ENCODE results near the gene CGB5. TPM values are rescaled to one million over a fixed set of nuclear protein-coding genes. Genes with fewer than 3 reads are reported as not detected.

CGB5 gene
- total and polyA plus RNA-seq, 9 of the 15 experiments (the other 6 are each of a cell fraction or from before 2014, with no cell fraction given): not detected

DNA sequence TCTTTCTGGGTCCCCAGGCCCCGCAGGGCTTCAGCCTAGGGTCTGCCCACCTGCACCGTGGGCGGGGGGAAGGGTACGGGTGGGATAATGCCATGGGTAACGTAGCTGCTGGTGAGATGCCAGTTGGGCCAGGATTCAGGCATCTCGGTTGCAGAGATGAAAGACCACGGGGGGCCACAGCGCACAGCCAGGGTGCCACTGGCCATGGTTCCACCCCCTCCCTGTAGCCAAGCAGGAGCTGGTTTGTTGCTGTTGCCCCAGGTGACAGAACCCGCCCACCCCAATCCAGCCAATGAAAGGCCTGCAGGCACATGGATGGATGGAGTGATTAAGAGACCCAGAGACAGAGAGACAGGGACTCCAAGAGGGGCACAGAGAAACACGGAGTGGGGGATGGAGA is 14.9 kb downstream of the CGB5 start:
- Histone ChIP-seq H4K20me1 (replicated peaks; ENCODE audit: control insufficient read depth, insufficient read depth, low read length) (peaks cover 4% of the 10 kb centered on the region; the same call in 1 of the 2 replicates), H3K9me3 (replicated peaks; ENCODE audit: control insufficient read depth, insufficient read depth, low read depth, low read length) (no peaks in the 10 kb centered on the region), H3K4me1 (replicated peaks in 1 of 2; ENCODE audit: control insufficient read depth in 2 of 2, insufficient read depth in 2 of 2, low read length in 2 of 2) (peaks cover 2 to 34% of the 10 kb centered on the region in 2 experiments; a peak in 3 of 5 replicates), H3K27me3 (ENCODE audit: control insufficient read depth in 2 of 2, insufficient read depth in 2 of 2, low read length in 2 of 2) (peaks cover 17 to 58% of the 10 kb centered on the region in 2 experiments; a peak in 3 of 5 replicates), H3K9ac (ENCODE audit: insufficient read depth in 1 of 2, low read depth in 2 of 2, low read length in 2 of 2) (no peak overlapping the region), H3K4me3 (no peak overlapping the region), H3K79me2 (ENCODE audit: control insufficient read depth, insufficient read depth, low read length) (no peaks in the 10 kb centered on the region), H3K9me1 (ENCODE audit: control insufficient read depth, insufficient read depth, low read length) (no peaks in the 10 kb centered on the region), H3K4me2 (ENCODE audit: insufficient read depth, low read length) (no peak overlapping the region), H2AFZ (ENCODE audit: low read depth, low read length) (no peak overlapping the region), H3K27ac (ENCODE audit: extremely low read depth, low read depth, low read length) (no peak overlapping the region), H3K36me3 (ENCODE audit: control insufficient read depth, insufficient read depth, low read length) (no peaks in the 10 kb centered on the region)
- intact Hi-C loops (cut with micrococcal nuclease) (no loop called here), in situ Hi-C loops (cut with MboI) (no loop called here)
- ChIA-PET POLR2A (no interaction called here), CTCF (ENCODE audit: low intra/inter-chr PET ratio) (no interaction called here)
- BruUV-seq (replicated peaks): no TSS peak
- ATAC-seq (peak; percentile 65), FAIRE-seq (no peak), DNase-seq (ENCODE audit: extremely low read depth in 1 of 4, low spot score in 3 of 4) (peak; percentile 51 to 73 (median 66))
- 9% methylated on average over 9 of the region's 10 CpGs for WGBS (ENCODE audit: insufficient coverage, low coverage, missing lambda C conversion rate)
- TF ChIP-seq, protein P1, sequence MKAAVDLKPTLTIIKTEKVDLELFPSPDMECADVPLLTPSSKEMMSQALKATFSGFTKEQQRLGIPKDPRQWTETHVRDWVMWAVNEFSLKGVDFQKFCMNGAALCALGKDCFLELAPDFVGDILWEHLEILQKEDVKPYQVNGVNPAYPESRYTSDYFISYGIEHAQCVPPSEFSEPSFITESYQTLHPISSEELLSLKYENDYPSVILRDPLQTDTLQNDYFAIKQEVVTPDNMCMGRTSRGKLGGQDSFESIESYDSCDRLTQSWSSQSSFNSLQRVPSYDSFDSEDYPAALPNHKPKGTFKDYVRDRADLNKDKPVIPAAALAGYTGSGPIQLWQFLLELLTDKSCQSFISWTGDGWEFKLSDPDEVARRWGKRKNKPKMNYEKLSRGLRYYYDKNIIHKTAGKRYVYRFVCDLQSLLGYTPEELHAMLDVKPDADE (conservative IDR thresholded peaks at IDR 0.05; ENCODE audit: control insufficient read depth, low read depth, low read length): no peak
- TF ChIP-seq, protein P2, sequence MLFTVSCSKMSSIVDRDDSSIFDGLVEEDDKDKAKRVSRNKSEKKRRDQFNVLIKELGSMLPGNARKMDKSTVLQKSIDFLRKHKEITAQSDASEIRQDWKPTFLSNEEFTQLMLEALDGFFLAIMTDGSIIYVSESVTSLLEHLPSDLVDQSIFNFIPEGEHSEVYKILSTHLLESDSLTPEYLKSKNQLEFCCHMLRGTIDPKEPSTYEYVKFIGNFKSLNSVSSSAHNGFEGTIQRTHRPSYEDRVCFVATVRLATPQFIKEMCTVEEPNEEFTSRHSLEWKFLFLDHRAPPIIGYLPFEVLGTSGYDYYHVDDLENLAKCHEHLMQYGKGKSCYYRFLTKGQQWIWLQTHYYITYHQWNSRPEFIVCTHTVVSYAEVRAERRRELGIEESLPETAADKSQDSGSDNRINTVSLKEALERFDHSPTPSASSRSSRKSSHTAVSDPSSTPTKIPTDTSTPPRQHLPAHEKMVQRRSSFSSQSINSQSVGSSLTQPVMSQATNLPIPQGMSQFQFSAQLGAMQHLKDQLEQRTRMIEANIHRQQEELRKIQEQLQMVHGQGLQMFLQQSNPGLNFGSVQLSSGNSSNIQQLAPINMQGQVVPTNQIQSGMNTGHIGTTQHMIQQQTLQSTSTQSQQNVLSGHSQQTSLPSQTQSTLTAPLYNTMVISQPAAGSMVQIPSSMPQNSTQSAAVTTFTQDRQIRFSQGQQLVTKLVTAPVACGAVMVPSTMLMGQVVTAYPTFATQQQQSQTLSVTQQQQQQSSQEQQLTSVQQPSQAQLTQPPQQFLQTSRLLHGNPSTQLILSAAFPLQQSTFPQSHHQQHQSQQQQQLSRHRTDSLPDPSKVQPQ (CRISPR knock-in tag; IDR thresholded peaks at IDR 0.05; ENCODE audit: borderline replicate concordance): no peak
- TF ChIP-seq, protein P3, sequence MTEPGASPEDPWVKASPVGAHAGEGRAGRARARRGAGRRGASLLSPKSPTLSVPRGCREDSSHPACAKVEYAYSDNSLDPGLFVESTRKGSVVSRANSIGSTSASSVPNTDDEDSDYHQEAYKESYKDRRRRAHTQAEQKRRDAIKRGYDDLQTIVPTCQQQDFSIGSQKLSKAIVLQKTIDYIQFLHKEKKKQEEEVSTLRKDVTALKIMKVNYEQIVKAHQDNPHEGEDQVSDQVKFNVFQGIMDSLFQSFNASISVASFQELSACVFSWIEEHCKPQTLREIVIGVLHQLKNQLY (CRISPR knock-in tag; conservative IDR thresholded peaks at IDR 0.05): no peak
- TF ChIP-seq SP2 (IDR thresholded peaks at IDR 0.05; ENCODE audit: extremely low read depth, low read depth, low read length, poor library complexity, severe bottlenecking) (peak; percentile 50), PCBP2 (IDR thresholded peaks at IDR 0.05; ENCODE audit: low read depth, low read length, poor library complexity, severe bottlenecking) (no peak), NFYB (IDR thresholded peaks at IDR 0.05; ENCODE audit: extremely low read depth, insufficient read length) (peak; percentile 42), POLR2B (IDR thresholded peaks at IDR 0.05; ENCODE audit: low read depth, partially characterized antibody) (no peak), SMARCA4 (IDR thresholded peaks at IDR 0.05) (no peak), KHSRP (IDR thresholded peaks at IDR 0.05) (no peak), KDM5B (IDR thresholded peaks at IDR 0.05; ENCODE audit: insufficient replicate concordance, low read depth, low read length) (no peak), ZNF12 (CRISPR knock-in tag; IDR thresholded peaks at IDR 0.05) (no peak), RFX1 (IDR thresholded peaks at IDR 0.05) (peak; percentile 83)
- TF ChIP-seq, protein P4, sequence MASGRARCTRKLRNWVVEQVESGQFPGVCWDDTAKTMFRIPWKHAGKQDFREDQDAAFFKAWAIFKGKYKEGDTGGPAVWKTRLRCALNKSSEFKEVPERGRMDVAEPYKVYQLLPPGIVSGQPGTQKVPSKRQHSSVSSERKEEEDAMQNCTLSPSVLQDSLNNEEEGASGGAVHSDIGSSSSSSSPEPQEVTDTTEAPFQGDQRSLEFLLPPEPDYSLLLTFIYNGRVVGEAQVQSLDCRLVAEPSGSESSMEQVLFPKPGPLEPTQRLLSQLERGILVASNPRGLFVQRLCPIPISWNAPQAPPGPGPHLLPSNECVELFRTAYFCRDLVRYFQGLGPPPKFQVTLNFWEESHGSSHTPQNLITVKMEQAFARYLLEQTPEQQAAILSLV (tag; IDR thresholded peaks at IDR 0.05): no peak
- TF ChIP-seq, protein P5, sequence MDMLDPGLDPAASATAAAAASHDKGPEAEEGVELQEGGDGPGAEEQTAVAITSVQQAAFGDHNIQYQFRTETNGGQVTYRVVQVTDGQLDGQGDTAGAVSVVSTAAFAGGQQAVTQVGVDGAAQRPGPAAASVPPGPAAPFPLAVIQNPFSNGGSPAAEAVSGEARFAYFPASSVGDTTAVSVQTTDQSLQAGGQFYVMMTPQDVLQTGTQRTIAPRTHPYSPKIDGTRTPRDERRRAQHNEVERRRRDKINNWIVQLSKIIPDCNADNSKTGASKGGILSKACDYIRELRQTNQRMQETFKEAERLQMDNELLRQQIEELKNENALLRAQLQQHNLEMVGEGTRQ (CRISPR knock-in tag; IDR thresholded peaks at IDR 0.05): no peak

All from K562 (cell line).